Measurements from ENCODE around the gene FNDC3A. TPM values are rescaled to one million over a fixed set of nuclear protein-coding genes. Genes with fewer than 3 reads are reported as not detected.
"Not testable (repeated sequence)": the region's sequence is repeated elsewhere in the genome, so short reads cannot be mapped to it uniquely, and the experiment has no call there.

Gene FNDC3A
- total RNA-seq, 1 donor from 2014 or later, result 65.7 TPM

GRCh38 chr13:49082653-49083536 is 107.2 kb downstream of the FNDC3A start:
- DNase-seq (ENCODE audit: low spot score), result peak; percentile 40

- DNase-seq (ENCODE audit: low spot score), result no peak
These were observed 109.2 kb downstream of the FNDC3A start for GRCh38 chr13:49084961-49085360.

DNA sequence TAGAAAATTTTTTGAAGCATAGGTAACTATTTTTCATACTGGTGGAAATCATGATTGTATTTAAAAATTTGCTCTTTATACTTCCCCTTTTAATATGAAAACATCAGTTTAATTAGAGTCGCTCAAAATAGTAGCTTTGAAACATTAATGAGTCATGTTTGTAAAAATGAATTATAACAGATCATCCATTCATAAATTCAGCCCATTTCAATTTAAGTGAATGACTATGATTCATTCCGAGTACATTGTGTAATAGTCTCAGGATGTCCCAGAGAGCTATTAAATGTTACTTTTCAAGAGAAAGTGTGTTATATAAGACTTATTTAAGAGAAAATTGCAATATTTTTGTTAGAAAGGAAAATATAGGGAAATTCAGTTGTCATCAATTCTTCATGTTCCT is 111.0 kb downstream of the FNDC3A start:
- DNase-seq (ENCODE audit: low spot score), result no peak

- DNase-seq (ENCODE audit: low spot score), result no peak
These were observed 117.7 kb downstream of the FNDC3A start for GRCh38 chr13:49093376-49093775.

DNA sequence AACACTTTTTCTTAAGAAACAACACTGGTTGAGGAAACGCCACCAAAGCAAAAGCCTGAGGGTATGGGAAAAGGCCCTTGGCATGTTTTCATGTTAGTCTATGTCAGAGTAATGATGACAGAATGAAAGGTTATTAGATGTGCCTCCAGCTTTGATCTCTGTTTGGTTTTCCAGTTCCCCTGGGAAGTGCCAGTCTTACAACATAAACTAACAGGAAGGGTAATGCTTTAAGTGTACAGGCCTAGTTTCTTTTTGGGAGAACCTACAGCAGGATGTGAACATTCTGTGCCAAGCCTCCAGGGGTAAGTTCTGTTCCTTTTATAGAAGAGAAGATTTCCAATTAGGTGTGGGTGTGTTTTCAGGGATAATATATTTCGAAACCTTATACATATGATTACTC is 121.7 kb downstream of the FNDC3A start:
- no peak for DNase-seq (ENCODE audit: low spot score)

GRCh38 chr13:49098198-49098597 is 122.5 kb downstream of the FNDC3A start:
- peak; percentile 22 for DNase-seq (ENCODE audit: low spot score)

GRCh38 chr13:49098771-49099512 is 123.2 kb downstream of the FNDC3A start:
- no peak for DNase-seq (ENCODE audit: low spot score)

GRCh38 chr13:49099513-49099877 is 123.8 kb downstream of the FNDC3A start:
- no peak for DNase-seq (ENCODE audit: low spot score)

- no peak for DNase-seq (ENCODE audit: low spot score)
These were observed 125.2 kb downstream of the FNDC3A start for GRCh38 chr13:49100637-49101570.

GRCh38 chr13:49108196-49108595 is 132.5 kb downstream of the FNDC3A start:
- no peak for DNase-seq (ENCODE audit: low spot score)

DNA sequence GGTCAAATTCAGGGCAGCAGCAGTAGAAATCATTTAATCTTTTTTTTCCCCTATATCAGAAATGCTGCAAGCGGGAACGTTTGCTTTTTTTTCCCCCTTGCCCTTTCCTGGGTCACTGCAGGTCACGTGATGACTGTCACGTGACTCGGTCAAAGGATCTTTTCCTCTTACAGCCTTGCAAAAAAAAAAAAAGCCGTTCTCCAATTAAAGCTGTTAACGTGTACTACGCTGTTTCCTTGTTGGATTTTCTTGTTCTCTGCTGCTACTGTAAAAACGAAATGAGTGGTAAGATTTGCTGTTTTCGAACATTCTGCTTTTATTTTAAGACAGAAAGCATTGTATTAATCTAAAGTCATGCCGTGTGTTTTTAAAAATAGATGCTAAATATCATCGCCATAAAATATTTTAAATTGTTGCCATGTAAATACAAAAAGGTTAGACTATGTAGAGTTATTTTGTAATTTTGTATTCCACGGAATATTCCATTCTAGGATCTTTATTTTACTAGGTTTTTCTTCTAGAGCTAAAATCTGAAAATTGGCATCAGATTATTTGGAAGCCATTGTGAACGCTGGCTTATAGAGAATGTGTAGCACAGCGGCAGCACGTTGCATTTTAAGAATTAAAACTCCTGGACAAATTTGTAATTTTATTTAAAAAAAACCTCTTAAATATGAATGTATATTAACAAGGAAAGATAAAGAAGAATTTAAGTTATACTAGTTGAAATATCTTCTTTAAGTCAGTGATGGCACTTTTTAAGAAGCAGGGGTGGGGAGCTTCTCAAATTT is 134.6 kb downstream of the FNDC3A start:
- DNase-seq (ENCODE audit: low spot score), result peak; percentile 94

DNA sequence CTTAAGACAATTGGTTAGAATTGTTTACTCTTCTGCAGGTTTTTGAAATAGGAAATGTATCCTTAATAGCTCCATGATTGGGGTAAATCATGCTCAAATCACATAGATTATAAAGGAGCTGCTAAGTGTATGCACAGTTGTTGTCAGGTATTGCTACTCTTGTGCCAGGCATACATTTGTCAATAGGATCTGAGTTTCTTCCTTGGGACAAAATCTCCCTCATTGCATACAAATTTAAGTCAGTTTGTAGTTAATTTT is 135.1 kb downstream of the FNDC3A start:
- no peak for DNase-seq (ENCODE audit: low spot score)

GRCh38 chr13:49112782-49113525 is 137.2 kb downstream of the FNDC3A start:
- DNase-seq (ENCODE audit: low spot score), result no peak

DNA sequence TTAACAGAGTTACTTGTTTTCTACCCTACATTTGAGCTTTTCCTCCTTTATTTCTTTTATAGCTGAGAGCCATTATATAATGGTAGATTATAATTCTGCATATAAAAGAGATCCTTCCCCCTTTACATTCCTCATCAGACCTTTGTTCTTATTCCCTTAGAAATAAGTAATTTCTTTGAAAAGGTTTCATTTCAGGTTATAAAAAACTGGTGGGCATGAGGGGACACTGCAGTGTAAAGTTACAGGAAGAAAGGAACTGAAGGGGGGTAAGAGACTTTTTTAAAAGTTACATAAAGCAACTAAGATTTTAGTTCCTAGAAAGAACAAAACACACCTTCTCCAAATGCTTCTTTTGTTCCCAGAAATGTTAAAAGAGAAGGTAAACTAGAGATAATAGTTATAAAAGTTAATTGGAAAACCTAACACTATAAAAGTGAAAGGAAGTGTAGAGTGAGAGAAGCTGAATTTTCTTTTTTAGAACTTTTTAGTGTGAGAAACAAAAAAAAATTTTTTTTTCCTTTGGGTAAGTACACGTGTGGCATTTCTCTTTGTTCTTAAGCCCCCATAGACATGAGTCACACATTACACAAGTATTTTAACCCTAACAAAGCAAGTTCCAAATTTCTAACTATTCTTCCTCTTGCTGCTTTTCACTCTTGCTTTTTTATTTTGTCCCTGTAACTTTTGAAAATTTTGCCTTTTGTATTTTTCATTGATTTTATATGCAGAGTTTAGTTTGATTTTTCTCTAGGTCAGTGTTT is 138.0 kb downstream of the FNDC3A start:
- DNase-seq (ENCODE audit: low spot score), result no peak

- DNase-seq (ENCODE audit: low spot score), result no peak
These were observed 141.2 kb downstream of the FNDC3A start for GRCh38 chr13:49116873-49117272.

- not testable (repeated sequence) for DNase-seq (ENCODE audit: low spot score)
These were observed 142.7 kb downstream of the FNDC3A start for GRCh38 chr13:49118455-49118854.

DNA sequence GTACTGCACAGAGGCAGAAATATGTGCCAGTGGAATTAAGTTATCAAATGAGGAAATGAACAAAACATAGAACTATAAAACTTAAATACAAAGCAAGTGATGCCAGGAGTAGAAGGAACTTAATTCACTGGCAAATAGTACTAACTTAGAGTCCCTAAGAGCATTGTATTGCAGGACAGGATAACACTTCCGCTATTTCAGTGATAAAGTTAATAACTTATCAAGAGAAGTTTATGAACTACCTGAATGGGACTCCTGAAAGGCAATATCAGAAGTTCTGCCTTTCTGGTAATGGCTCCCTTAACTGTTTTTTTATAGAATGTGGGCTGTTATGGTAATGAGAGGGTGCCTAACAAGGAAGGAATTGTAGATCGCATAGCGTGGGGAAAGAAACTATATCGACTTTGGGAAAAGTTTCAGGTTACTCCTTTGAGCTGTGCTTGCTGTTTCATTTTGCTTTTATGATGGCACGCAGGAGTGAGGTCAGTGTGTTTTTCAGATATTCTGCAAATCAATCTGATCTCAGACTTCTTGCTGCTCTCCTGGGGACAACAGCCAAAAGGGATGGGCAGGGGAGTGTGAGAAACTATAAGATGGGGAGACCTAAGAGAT is 149.1 kb downstream of the FNDC3A start:
- no peak for DNase-seq (ENCODE audit: low spot score)

GRCh38 chr13:49125964-49126524 is 150.3 kb downstream of the FNDC3A start:
- no peak for DNase-seq (ENCODE audit: low spot score)

GRCh38 chr13:49132479-49133002 is 156.8 kb downstream of the FNDC3A start:
- DNase-seq (ENCODE audit: low spot score), result no peak

Measured in umbilical cord (tissue), 2 donors.